HS-27A (cell line): ENCODE results near the gene NDUFB10.

Experiments used
- DNase-seq: peaks from one replicate; pipeline ENCODE4 v3.0.0-alpha.2; 2012; ENCODE audit warnings: low read depth, missing footprints

The NDUFB10 gene

DNA sequence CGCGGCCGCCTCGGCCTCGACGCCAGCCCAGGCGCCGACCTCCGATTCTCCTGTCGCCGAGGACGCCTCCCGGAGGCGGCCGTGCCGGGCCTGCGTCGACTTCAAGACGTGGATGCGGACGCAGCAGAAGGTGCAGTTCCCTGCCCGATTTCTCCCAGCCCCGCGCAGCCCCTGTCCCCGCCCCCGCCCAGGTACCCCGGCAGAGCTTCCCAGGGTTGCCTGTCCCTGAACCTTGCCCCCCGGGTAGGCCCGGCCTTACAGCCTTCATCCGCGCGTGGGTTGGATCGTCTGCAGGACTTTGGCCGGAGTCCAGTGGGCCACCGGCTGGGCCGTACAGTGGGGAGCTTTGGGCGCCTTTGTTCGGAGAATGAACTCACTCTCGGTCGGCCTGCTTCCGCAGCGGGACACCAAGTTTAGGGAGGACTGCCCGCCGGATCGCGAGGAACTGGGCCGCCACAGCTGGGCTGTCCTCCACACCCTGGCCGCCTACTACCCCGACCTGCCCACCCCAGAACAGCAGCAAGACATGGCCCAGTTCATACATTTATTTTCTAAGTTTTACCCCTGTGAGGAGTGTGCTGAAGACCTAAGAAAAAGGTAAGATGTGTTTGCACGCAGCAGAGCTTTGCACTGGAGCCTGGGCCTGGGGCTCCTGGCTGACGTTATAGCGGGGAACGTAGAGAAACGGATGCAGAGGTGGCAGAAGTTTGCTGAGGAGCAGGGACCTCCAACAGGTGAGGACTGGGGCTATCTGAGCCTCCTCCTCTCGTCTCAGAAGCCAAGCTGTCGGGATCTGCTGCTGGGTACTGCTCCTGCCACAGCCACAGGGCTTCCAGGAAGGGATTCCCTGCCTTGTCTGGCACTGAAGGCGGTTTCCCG, 25.2 kb downstream of the NDUFB10 start:
- no peak for DNase-seq

DNA sequence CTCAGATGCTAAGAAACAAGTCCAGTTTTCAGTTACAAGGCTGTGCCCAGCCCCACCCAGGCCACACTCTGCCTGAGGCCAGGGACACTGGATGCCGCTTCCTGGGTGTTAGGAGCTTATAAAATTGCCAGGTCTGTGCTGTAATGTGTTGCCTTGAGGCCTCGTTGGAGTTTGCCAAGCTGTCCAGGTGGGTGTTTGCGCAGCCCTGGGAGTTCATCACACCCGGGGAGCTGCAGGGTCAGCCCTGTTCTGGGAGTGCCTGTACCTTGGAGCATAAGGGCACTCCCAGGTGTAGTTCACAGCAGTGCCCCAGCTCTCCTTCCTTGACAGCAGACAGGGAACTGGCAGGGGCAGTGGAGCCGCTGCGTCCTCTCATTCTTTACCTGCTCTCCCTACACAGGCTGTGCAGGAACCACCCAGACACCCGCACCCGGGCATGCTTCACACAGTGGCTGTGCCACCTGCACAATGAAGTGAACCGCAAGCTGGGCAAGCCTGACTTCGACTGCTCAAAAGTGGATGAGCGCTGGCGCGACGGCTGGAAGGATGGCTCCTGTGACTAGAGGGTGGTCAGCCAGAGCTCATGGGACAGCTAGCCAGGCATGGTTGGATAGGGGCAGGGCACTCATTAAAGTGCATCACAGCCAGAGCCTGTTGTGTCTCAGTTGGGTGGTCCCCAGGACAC, 26.3 kb downstream of the NDUFB10 start:
- DNase-seq, result no peak

GRCh38 chr16:1987198-1987597, 27.9 kb downstream of the NDUFB10 start:
- DNase-seq, result no peak

DNA sequence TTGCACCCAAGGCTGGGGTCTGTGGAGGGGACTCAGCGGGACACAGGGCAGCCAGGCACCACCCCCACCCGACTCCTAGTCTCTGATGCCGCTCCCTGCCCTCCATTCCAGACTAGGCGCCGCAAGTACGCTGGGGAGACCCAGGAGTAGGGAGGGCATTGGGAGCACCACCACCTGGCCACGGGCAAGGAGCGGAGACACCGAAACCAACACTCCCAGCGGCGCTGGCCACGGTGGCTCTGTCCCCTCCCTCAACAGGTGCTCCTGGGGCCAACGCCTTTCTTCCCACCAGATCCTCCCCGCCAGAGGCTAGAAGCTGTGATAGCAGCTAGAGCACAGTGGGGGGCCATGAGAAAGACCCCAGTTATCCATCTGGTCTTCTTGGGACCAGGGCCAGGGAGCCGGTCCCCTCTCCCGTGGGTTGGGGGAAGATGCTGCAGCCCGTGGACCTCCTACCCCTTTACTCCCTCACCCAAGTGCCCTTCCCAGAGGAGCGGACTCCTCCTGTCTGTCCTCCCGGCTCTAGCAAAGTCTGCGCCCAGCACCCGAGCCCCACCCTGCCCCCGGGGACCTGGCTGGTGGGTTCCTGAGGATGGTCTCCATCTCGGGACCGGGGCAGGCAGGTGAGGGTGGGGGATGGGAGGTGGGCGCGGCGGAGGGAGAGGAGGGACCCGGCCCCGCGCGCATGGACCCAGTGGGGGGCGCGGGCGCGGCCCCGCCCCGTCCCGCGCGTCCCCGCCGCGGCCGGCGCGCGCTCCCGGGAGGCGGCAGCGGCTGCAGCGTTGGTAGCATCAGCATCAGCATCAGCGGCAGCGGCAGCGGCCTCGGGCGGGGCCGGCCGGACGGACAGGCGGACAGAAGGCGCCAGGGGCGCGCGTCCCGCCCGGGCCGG, 30.1 kb downstream of the NDUFB10 start, which contains the start of gene SYNGR3:
Gene SYNGR3, plus strand, starts transcription at position 762 of the 892 bp plus-strand sequence. CDS start 133 bp downstream, outside the sequence.
- DNase-seq, result no peak

DNA sequence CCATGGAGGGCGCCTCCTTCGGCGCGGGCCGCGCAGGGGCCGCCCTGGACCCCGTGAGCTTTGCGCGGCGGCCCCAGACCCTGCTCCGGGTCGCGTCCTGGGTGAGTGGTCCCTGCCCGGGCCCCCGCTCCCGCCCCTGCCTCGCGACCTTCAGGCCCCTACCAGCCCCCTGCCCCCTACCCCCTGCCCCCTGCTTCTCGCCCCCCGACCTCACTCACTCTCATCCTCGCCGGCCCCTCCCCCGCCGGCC, 30.7 kb downstream of the NDUFB10 start:
- no peak for DNase-seq

DNA sequence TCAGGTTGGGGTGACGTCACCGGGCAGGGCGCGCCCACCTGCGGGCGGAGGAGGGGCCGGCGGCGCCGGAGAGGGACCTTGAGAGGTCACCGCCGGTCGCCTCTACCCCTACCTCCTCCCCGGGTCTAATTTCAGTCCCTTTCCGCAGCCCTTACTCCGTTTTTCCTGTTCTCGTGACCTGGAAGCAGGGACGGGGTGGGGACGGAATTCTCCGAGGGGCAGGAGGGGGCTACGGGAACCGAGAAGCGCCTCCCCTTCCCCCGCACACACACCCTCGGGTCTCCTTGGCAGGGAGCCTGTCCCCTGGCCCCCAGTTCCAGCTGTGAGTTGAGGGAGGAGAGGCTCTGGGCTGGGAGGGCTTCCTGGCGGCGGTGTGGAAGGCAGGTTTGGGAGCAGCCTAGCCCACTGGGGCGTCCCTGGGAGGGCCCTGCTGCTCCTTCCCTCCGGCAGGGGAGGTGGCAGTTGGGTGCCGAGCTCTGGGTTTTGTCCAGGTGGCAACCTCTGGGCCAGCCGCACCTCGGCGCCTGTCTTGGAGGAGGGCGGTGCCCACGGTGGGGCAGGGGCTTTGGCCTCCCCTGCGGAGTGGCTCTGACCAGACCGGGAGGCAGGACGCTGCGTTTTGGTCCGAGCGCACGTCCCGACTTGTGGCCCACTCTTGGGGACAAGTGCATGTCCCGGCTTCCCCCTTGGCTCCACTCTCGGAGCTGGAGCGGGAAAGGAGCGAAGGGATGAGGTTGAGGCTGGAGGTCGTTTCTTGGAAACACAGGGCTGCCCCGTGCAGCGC, 31.2 kb downstream of the NDUFB10 start:
- DNase-seq, result no peak

GRCh38 chr16:1991135-1991551, 31.8 kb downstream of the NDUFB10 start:
- no peak for DNase-seq

GRCh38 chr16:1991588-1991947, 32.2 kb downstream of the NDUFB10 start:
- DNase-seq, result no peak

DNA sequence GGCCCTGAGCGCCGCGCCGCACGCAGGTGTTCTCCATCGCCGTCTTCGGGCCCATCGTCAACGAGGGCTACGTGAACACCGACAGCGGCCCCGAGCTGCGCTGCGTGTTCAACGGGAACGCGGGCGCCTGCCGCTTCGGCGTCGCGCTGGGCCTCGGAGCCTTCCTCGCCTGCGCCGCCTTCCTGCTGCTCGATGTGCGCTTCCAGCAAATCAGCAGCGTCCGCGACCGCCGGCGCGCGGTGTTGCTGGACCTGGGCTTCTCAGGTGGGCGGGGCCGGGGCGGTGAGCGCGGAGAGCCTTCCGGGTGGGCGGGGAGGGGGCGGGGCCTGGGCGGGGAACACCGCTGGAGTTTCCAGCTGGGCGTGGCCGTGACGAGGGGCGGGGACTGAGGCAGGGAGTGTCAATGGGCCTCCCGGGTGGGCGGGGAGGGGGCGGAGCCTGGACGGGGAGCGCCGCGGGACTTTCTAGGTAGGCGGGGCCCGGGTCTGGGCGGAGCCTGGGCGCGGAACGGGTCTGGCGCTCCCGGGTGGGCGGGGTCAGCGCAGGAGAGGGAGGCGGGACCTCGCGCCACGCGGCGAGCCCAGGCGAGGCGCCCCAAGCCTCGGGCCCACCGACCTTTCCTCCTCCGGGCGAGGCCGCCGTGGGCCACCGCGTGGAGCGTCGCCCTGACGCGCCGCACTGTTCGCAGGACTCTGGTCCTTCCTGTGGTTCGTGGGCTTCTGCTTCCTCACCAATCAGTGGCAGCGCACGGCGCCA, 32.8 kb downstream of the NDUFB10 start:
- no peak for DNase-seq

DNA sequence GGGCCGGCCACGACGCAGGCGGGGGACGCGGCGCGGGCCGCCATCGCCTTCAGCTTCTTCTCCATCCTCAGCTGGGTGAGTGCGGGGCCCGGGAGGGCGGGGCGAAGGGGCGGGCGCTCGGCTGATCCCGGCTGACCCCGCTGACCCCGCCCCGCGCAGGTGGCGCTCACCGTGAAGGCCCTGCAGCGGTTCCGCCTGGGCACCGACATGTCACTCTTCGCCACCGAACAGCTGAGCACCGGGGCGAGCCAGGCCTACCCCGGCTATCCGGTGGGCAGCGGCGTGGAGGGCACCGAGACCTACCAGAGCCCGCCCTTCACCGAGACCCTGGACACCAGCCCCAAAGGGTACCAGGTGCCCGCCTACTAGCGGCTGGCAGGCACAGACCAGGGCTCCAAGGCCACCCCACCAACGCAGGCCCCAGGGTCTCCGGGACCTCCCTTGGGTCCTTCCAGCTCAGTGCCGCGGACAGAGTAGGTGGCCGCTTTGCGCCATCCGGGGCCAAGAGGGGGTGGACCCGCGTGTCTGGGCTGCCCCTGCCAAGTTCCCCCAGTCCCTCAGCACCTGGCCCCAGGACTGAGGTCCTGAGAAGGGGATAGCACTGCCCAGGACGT, 33.5 kb downstream of the NDUFB10 start:
- DNase-seq, result no peak

DNA sequence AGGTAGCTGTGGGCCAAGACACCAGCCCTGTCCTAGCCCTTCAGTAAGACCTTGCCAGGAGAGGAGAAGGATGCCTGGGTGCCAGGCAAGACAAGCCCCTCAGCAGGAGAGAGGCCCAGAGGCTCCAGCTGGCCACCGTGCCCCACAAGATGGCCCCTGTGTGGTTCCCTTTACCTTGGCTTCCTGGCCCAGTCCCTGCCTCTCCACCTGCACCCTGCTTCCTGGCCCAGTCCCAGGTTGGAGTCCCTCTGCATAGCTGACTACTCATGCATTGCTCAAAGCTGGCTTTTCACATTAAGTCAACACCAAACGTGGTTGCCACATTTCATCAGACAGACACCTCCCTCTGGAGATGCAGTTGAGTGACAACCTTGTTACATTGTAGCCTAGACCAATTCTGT, 34.4 kb downstream of the NDUFB10 start:
- DNase-seq, result no peak

GRCh38 chr16:1997494-1998359, 38.4 kb downstream of the NDUFB10 start:
- no peak for DNase-seq

DNA sequence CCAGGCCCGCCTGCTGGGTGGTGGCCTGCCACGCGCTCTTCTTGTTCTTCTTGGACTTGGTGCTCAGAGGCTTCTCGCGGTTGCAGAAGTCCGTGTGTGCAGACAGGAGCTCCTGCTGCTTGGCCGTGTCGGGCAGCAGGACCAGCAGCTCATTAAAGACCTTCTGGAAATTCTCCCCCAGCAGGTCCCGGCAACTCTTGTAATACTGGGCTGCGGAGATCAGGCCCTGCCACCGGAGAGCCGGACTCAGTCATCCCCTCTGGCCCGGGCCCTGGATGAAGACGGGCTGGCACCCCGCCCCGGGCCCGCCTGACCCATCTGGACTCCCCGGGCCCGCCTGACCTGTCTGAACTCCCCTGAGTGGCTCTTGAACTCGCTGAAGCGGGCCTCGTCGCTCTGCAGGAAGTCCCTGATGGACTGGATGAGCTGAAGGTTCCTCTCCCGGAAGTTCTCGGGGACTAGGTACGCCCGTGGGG, 39.1 kb downstream of the NDUFB10 start:
- no peak for DNase-seq

DNA sequence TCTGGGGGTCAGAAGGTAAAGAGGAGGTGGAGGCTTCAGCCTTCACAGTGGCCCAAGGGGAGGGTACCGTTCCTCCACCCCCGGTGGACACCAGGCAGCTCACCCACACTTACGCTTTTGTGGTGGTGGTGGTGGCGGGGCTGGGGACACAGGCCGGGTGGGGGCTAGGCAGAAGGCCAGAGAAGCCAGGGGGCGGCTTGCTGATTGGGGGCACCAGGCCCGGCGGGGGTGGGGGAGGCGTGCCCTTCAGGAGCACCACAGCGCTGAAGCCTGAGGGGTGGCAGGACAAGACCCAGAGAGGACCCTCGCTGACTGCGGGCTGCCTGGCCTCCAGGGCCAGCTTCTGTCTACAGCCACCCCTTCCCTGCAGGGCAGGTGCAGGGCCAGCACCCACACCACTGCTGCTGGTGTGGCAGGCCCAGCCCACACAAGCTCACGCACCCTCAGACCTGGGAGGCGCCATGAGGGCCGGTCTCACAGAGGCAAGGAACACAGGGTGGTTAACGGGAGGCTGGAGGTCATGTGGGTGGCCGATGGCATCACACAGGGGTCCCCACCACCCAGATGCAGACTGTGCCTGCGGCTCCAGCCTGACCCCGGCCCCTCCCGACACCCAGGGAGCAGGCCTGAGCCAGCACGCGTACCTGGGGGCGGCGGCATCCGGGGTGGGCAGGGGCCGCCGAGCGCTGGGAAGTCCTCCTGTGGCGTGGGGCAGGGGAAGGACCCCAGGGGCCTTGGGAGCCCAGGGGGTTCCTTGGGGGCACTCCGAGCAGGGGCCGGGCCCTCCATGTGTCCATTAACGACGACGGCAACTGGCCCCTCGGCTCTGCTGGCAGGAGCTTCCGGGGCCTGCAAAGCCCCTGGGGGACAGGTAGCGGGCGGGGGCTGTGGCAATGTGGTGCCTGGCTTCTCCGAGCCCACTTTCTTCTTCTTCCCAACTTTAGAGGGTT, 39.8 kb downstream of the NDUFB10 start:
- DNase-seq, result no peak

DNA sequence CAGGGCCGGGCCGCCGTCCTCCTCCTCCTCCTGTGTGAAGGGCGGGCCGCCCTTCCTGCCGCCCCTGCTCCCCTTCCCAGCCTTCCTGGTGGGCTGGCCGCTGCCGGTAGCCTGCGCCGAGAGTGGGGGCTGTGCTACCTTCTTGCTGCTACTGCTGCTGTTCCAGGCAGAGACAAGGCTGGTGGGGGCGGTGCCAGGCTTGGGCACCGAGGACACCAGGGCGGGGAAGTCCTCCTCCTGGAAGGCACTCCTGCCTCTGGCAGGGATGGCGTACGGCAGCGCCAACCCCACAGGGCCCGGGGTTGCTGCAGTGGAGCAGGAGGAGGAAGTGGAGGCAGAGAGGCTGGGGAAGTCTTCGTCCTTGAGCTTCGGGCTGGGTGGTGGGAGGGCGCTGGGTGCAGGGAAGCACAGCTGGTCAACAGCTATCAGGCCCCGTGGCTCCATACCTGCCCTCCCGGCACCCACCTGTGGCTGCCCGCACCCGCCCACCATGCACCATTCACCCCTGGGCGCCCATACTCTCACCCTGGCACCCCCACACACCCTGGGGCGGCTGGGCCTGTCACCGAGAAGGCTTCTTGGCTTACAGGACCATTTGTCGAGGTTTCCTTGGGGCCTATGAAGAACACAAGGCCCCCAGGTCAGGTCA, 40.7 kb downstream of the NDUFB10 start:
- DNase-seq, result no peak

DNA sequence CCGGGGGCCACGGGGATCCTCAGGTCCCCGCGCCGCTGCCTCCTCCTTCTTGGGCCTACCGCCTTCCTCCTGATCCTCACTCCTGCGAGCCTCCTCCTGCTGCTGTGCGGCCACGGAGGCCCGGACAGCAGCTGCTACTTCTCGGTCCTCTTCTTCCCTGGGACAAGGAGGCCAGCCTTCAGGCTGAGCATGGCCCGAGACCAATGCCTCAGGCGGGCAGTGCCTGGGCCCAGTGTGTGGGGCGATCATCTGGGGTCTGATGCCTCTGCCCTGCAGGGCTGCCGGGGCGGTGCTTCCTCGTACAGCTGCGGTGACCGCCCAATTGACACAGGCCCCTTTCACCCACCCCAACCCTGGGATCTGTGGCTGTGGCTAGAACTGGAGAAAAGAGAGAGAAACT, 41.7 kb downstream of the NDUFB10 start:
- DNase-seq, result no peak

DNA sequence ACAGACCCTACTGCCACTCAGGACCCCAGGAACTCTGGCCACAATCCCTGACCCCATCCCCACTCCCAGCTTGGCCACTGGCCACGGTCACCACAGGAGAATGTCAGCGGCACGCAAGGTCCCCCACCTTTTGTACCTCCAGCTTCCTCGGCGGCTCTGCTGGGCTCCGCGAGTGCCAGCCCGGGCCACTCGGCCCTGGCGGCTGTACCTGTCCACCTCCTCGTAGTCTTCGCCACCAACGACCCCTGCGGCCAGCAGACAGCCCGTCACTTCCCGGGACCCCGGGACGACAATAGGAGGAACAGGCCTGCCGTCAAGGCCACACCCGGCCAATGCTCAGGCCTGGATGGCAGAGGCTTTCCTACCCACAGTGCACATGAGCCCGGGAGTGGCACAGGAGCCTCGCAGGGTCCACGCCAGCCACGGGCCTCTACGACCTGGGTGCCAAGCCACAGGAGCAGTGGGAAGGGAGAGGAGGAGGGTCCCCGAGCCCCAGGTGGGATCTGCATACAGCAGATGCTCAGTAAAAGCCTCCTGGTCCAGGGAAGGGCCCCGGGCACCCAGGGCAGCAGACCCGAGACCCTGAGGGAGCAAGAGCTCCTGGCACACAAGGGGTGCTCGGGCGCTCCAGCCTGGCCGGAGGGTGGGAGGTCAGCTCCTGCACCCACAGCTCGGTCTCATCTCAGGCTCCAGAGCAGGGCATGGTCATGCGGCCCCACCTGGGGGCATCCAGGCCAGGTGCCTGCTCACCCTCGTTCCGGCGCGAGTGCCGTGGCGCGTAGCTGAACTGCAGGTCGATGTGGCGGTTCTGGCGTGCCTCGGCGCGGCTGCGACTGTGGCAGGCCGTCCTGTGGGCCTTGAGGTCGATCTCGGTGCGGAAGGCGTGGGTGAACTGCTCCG, 42.4 kb downstream of the NDUFB10 start:
- no peak for DNase-seq
